Smooth muscle cell (in vitro differentiated cells): ENCODE results near the gene TRIML2. TPM values are rescaled to one million over a fixed set of nuclear protein-coding genes. Genes with fewer than 3 reads are reported as not detected.

Experiments used
- DNase-seq: peaks from one replicate; lab custom pipeline; 2025; ENCODE audit not compliant: unreplicated experiment; lab: John Stamatoyannopoulos, UW
- H2AFZ ChIP-seq: fragments of 200-600 bp; sonication (generic); 2 replicates; pipeline ENCODE4 v1.6.0; 2016; ENCODE audit warnings: antibody characterized with exemption, low read depth, mild to moderate bottlenecking
- H3F3A ChIP-seq: fragments of 200-600 bp; sonication (generic); 2 replicates; pipeline ENCODE4 v1.6.0; 2017; ENCODE audit warnings: antibody characterized with exemption, low read depth
- H3K27ac ChIP-seq: fragments of 200-600 bp; sonication (generic); 2 replicates; pipeline ENCODE4 v1.5.1; 2016; ENCODE audit warnings: low read depth, mild to moderate bottlenecking
- H3K27me3 ChIP-seq: fragments of 200-600 bp; sonication (generic); 2 replicates; pipeline ENCODE4 v1.6.1; 2016; ENCODE audit warnings: low read depth, mild to moderate bottlenecking
- H3K36me3 ChIP-seq: fragments of 200-600 bp; sonication (generic); 2 replicates; pipeline ENCODE4 v1.5.1; 2016; ENCODE audit warnings: low read depth
- H3K4me1 ChIP-seq: fragments of 200-600 bp; sonication (generic); 2 replicates; pipeline ENCODE4 v1.5.1; 2016; ENCODE audit warnings: low read depth
- H3K4me2 ChIP-seq: fragments of 200-600 bp; sonication (generic); 2 replicates; pipeline ENCODE4 v1.6.0; 2016; ENCODE audit warnings: mild to moderate bottlenecking
- H3K4me3 ChIP-seq: fragments of 200-600 bp; sonication (generic); 2 replicates; pipeline ENCODE4 v1.5.1; 2016; ENCODE audit warnings: mild to moderate bottlenecking
- H3K79me2 ChIP-seq: fragments of 200-600 bp; sonication (generic); 2 replicates; pipeline ENCODE4 v1.6.0; 2016; ENCODE audit warnings: low read depth, mild to moderate bottlenecking
- H3K9ac ChIP-seq: fragments of 200-600 bp; sonication (generic); 2 replicates; pipeline ENCODE4 v1.6.0; 2016; ENCODE audit warnings: low read depth
- H3K9me3 ChIP-seq: fragments of 200-600 bp; sonication (generic); replicated peaks from 2 replicates; pipeline ENCODE4 v1.5.1; 2016; ENCODE audit warnings: low read depth
- H4K20me1 ChIP-seq: fragments of 200-600 bp; sonication (generic); 2 replicates; pipeline ENCODE4 v1.6.0; 2016; ENCODE audit warnings: low read depth
- CTCF ChIP-seq: fragments of 200-600 bp; sonication (generic); IDR thresholded peaks from 2 replicates; pipeline ENCODE4 v1.5.1; 2017; ENCODE audit warnings: borderline replicate concordance, mild to moderate bottlenecking, antibody characterized with exemption; ENCODE audit not compliant: insufficient read depth, poor library complexity, severe bottlenecking
- WGBS: methylation state at CpG from one replicate; pipeline ENCODE4 v1.1.7; 2016; ENCODE audit warnings: low lambda C conversion rate; 5-methylcytosine and 5-hydroxymethylcytosine counted together
- polyA plus RNA-seq: library from polyadenylated mRNA; unstranded; fragments of >200 nt; fragmentation: Nextera tagmentation; extraction: Ambion mirVana; gene quantifications from 2 replicates; pipeline ENCODE4 v1.2.1, GENCODE V29; 2016
- total RNA-seq: library from RNA; depleted of rRNA; stranded (reverse); fragments of >200 nt; gene quantifications from 2 replicates; pipeline ENCODE4 v1.2.3, GENCODE V29; 2014

TRIML2 gene
- total and polyA plus RNA-seq, 2 experiments from 2014 or later: 2.7 to 5.1 TPM

GRCh38 chr4:188117631-188118324 lies 8.4 kb upstream of the TRIML2 start:
- DNase-seq: no peak
- H3F3A ChIP-seq: no peaks in the 10 kb centered on the region
- no peak for TF ChIP-seq CTCF
- H3K27ac ChIP-seq: no peak overlapping the region
- H4K20me1 ChIP-seq: no peaks in the 10 kb centered on the region
- H3K4me3 ChIP-seq: no peak overlapping the region
- H3K79me2 ChIP-seq: no peaks in the 10 kb centered on the region
- WGBS: 75% methylated on average over 10 of the region's 16 CpGs
- no peaks in the 10 kb centered on the region for H3K27me3 ChIP-seq
- H3K4me2 ChIP-seq: no peak overlapping the region
- H3K4me1 ChIP-seq: no peaks in the 10 kb centered on the region
- H2AFZ ChIP-seq: no peak overlapping the region
- no peaks in the 10 kb centered on the region for H3K36me3 ChIP-seq
- no peaks in the 10 kb centered on the region for H3K9me3 ChIP-seq
- no peak overlapping the region for H3K9ac ChIP-seq

- H3K79me2 ChIP-seq: no peaks in the 10 kb centered on the region
- no peak for DNase-seq
- peak overlapping the region; percentile 62 for H3K27ac ChIP-seq
- H3K27me3 ChIP-seq: no peaks in the 10 kb centered on the region
- H3K4me3 ChIP-seq: no peak overlapping the region
- WGBS: 64% methylated on average over 9 of the region's 9 CpGs
- no peaks in the 10 kb centered on the region for H4K20me1 ChIP-seq
- peaks cover 7% of the 10 kb centered on the region for H3F3A ChIP-seq
- H3K4me1 ChIP-seq: peaks cover 8% of the 10 kb centered on the region
- no peak overlapping the region for H2AFZ ChIP-seq
- TF ChIP-seq CTCF: no peak
- H3K9me3 ChIP-seq: no peaks in the 10 kb centered on the region
- no peaks in the 10 kb centered on the region for H3K36me3 ChIP-seq
- no peak overlapping the region for H3K4me2 ChIP-seq
- H3K9ac ChIP-seq: no peak overlapping the region
Measured at GRCh38 chr4:188113156-188113555, 3.8 kb upstream of the TRIML2 start.

GRCh38 chr4:188111955-188112354 lies 2.6 kb upstream of the TRIML2 start:
- H3K27me3 ChIP-seq: no peaks in the 10 kb centered on the region
- H3K9ac ChIP-seq: no peak overlapping the region
- no peaks in the 10 kb centered on the region for H3K9me3 ChIP-seq
- TF ChIP-seq CTCF: no peak
- peaks cover 11% of the 10 kb centered on the region for H3F3A ChIP-seq
- no peak overlapping the region for H3K4me2 ChIP-seq
- no peaks in the 10 kb centered on the region for H3K36me3 ChIP-seq
- no peak for DNase-seq
- H3K27ac ChIP-seq: no peak overlapping the region
- 76% methylated on average over 6 of the region's 6 CpGs for WGBS
- H3K4me3 ChIP-seq: no peak overlapping the region
- H3K79me2 ChIP-seq: no peaks in the 10 kb centered on the region
- H3K4me1 ChIP-seq: peaks cover 17% of the 10 kb centered on the region
- H2AFZ ChIP-seq: no peak overlapping the region
- no peaks in the 10 kb centered on the region for H4K20me1 ChIP-seq
